ENCODE data around the gene RASGRP3.

The RASGRP3 gene

GRCh38 chr2:33581872-33582271 lies 105.4 kb downstream of the RASGRP3 start:
- no peak overlapping the region for H3K9ac ChIP-seq
- no peak overlapping the region for H2AFZ ChIP-seq (ENCODE audit: low read depth)
- no peak overlapping the region for H3K27ac ChIP-seq
- H3K79me2 ChIP-seq (ENCODE audit: insufficient read depth, low read depth) = no peaks in the 10 kb centered on the region
- H3K4me2 ChIP-seq = no peak overlapping the region
- no peaks in the 10 kb centered on the region for H3K27me3 ChIP-seq (ENCODE audit: insufficient read depth, low read depth)
- no peaks in the 10 kb centered on the region for H4K20me1 ChIP-seq (ENCODE audit: insufficient read depth)
- no peak for TF ChIP-seq CTCF (conservative IDR thresholded peaks at IDR 0.05; ENCODE audit: low read depth, low read length)
- no peaks in the 10 kb centered on the region; the same call in 1 of the 2 replicates for H3K36me3 ChIP-seq (ENCODE audit: insufficient read depth)
- peaks cover 29% of the 10 kb centered on the region for H3K4me1 ChIP-seq (ENCODE audit: low read depth, poor library complexity, severe bottlenecking)
- H3K4me3 ChIP-seq (IDR thresholded peaks at IDR 0.05; ENCODE audit: insufficient read depth, low read depth, low read length) = no peak overlapping the region

GRCh38 chr2:33583194-33583938 lies 106.9 kb downstream of the RASGRP3 start:
- Histone ChIP-seq H4K20me1 (ENCODE audit: insufficient read depth) (no peaks in the 10 kb centered on the region), H3K9ac (no peak overlapping the region), H3K4me2 (peak overlapping the region; percentile 17), H2AFZ (ENCODE audit: low read depth) (no peak overlapping the region), H3K27me3 (ENCODE audit: insufficient read depth, low read depth) (no peaks in the 10 kb centered on the region), H3K36me3 (ENCODE audit: insufficient read depth) (no peaks in the 10 kb centered on the region; the same call in 1 of the 2 replicates), H3K27ac (no peak overlapping the region; the same call in 1 of the 2 replicates), H3K79me2 (ENCODE audit: insufficient read depth, low read depth) (no peaks in the 10 kb centered on the region), H3K4me3 (IDR thresholded peaks at IDR 0.05; ENCODE audit: insufficient read depth, low read depth, low read length) (no peak overlapping the region), H3K4me1 (ENCODE audit: low read depth, poor library complexity, severe bottlenecking) (peaks cover 29% of the 10 kb centered on the region)
- peak; percentile 97 for TF ChIP-seq CTCF (conservative IDR thresholded peaks at IDR 0.05; ENCODE audit: low read depth, low read length)

- no peak for TF ChIP-seq CTCF (conservative IDR thresholded peaks at IDR 0.05; ENCODE audit: low read depth, low read length)
- H3K27ac ChIP-seq = no peak overlapping the region
- no peaks in the 10 kb centered on the region; the same call in 1 of the 2 replicates for H3K36me3 ChIP-seq (ENCODE audit: insufficient read depth)
Observed at GRCh38 chr2:33586766-33587165, 110.3 kb downstream of the RASGRP3 start.

GRCh38 chr2:33588232-33588631 lies 111.8 kb downstream of the RASGRP3 start:
- peaks cover 10% of the 10 kb centered on the region for H3K4me1 ChIP-seq (ENCODE audit: low read depth, poor library complexity, severe bottlenecking)
- no peaks in the 10 kb centered on the region for H4K20me1 ChIP-seq (ENCODE audit: insufficient read depth)
- H3K27ac ChIP-seq = no peak overlapping the region
- H3K4me2 ChIP-seq = no peak overlapping the region
- H3K79me2 ChIP-seq (ENCODE audit: insufficient read depth, low read depth) = no peaks in the 10 kb centered on the region; the same call in 1 of the 2 replicates
- H2AFZ ChIP-seq (ENCODE audit: low read depth) = no peak overlapping the region
- no peak for TF ChIP-seq CTCF (conservative IDR thresholded peaks at IDR 0.05; ENCODE audit: low read depth, low read length)
- H3K27me3 ChIP-seq (ENCODE audit: insufficient read depth, low read depth) = no peaks in the 10 kb centered on the region
- H3K4me3 ChIP-seq (IDR thresholded peaks at IDR 0.05; ENCODE audit: insufficient read depth, low read depth, low read length) = no peak overlapping the region
- no peak overlapping the region for H3K9ac ChIP-seq
- no peaks in the 10 kb centered on the region; the same call in 1 of the 2 replicates for H3K36me3 ChIP-seq (ENCODE audit: insufficient read depth)

More at GRCh38 chr2:33586766-33587165, 110.3 kb downstream of the RASGRP3 start:
- Histone ChIP-seq H3K4me3 (IDR thresholded peaks at IDR 0.05; ENCODE audit: insufficient read depth, low read depth, low read length) (no peak overlapping the region), H3K27me3 (ENCODE audit: insufficient read depth, low read depth) (no peaks in the 10 kb centered on the region), H3K4me1 (ENCODE audit: low read depth, poor library complexity, severe bottlenecking) (peaks cover 20% of the 10 kb centered on the region), H3K79me2 (ENCODE audit: insufficient read depth, low read depth) (no peaks in the 10 kb centered on the region), H3K4me2 (no peak overlapping the region), H3K9ac (no peak overlapping the region), H4K20me1 (ENCODE audit: insufficient read depth) (no peaks in the 10 kb centered on the region), H2AFZ (ENCODE audit: low read depth) (no peak overlapping the region)

Measured in KMS-11 (cell line).